K562 (cell line): ENCODE measurements around the gene KIF18B.

ENCODE experiments used
- MXI1 ChIP-seq: IDR thresholded peaks from 2 replicates; pipeline ENCODE4 v1.6.1; 2011; ENCODE audit warnings: low read depth, mild to moderate bottlenecking, improper control_type of control experiment, low read length
- NFIC ChIP-seq: fragments of 450-650 bp; IDR thresholded peaks from 2 replicates; pipeline ENCODE4 v1.6.1; 2017; ENCODE audit warnings: mild to moderate bottlenecking, inconsistent platforms
- PTBP1 ChIP-seq: fragments of 200-400 bp; formaldehyde crosslinking; IDR thresholded peaks from 2 replicates; pipeline ENCODE4 v1.6.1; 2017; ENCODE audit warnings: low read depth, low read length
- RB1 ChIP-seq: fragments of 450-650 bp; IDR thresholded peaks from 2 replicates; pipeline ENCODE4 v1.6.1; 2017; ENCODE audit warnings: low read depth, mild to moderate bottlenecking
- RBFOX2 ChIP-seq: fragments of 200-400 bp; formaldehyde crosslinking; IDR thresholded peaks from 2 replicates; pipeline ENCODE4 v1.6.1; 2017; ENCODE audit warnings: low read depth, mild to moderate bottlenecking, low read length, moderate library complexity
- TF ChIP-seq, protein P1 (sequence below), 3 experiments: fragments of 200-800 bp in 1 of 3; fragments of 250-450 bp in 1 of 3; fragments of 450-650 bp in 1 of 3; sonication (Bioruptor Pico) in 1 of 3; sonication (Bioruptor generic) in 1 of 3; formaldehyde crosslinking in 1 of 3; IDR thresholded peaks; 2 replicates each; pipeline versions ENCODE4 v1.6.1 to v1.8.0; 2016 to 2022; ENCODE audit warnings: mild to moderate bottlenecking in 2 of 3, missing genetic modification characterization in 2 of 3, missing compliant biosample characterization in 1 of 3, moderate library complexity in 1 of 3
- TF ChIP-seq, protein P2 (sequence below), 3 experiments: IDR thresholded peaks in 2 of 3; conservative IDR thresholded peaks in 1 of 3; 2 replicates each; pipeline ENCODE4 v1.5.1; 2011 to 2012; ENCODE audit warnings: low read length in 3 of 3, mild to moderate bottlenecking in 3 of 3, control low read depth in 2 of 3, improper control_type of control experiment in 1 of 3, inconsistent platforms in 1 of 3, low read depth in 1 of 3, mixed read lengths in 1 of 3, moderate library complexity in 1 of 3; ENCODE audit not compliant: insufficient read depth in 2 of 3
- TF ChIP-seq, protein P3 (sequence below): fragments of 450-650 bp; IDR thresholded peaks from 2 replicates; pipeline ENCODE4 v1.6.1; 2016; ENCODE audit warnings: low read depth

DNA sequence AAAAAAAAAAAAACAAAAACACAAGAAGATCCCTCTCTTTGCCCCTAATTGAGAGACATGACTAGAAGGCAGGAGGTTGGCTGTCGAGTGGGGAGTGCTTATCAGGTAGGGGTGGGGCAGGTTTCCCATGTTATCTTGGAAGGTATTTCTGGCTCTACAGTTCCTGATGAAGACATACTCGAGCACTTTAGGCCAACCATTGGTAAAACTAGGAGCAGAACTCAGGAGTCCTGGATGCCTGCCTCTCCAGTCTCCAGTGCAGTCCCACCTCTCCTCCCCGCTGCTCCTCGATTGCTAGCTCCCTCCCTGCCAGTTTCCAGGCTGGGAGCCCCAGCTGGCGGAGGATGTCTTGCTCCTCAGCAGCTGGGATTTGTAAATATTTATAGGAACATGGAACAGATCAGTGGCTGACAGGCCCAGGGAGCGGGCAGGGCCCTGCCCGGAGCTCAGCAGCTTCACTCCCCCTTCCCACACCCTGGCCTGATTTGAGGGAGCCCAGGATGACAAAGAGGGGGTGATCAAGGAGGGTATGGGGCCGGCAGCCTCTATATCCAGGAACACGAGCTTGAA, 31.9 kb upstream of the KIF18B start:
- TF ChIP-seq RB1 = no peak
- TF ChIP-seq NFIC = no peak
- TF ChIP-seq PTBP1 = no peak
- TF ChIP-seq, protein P1, sequence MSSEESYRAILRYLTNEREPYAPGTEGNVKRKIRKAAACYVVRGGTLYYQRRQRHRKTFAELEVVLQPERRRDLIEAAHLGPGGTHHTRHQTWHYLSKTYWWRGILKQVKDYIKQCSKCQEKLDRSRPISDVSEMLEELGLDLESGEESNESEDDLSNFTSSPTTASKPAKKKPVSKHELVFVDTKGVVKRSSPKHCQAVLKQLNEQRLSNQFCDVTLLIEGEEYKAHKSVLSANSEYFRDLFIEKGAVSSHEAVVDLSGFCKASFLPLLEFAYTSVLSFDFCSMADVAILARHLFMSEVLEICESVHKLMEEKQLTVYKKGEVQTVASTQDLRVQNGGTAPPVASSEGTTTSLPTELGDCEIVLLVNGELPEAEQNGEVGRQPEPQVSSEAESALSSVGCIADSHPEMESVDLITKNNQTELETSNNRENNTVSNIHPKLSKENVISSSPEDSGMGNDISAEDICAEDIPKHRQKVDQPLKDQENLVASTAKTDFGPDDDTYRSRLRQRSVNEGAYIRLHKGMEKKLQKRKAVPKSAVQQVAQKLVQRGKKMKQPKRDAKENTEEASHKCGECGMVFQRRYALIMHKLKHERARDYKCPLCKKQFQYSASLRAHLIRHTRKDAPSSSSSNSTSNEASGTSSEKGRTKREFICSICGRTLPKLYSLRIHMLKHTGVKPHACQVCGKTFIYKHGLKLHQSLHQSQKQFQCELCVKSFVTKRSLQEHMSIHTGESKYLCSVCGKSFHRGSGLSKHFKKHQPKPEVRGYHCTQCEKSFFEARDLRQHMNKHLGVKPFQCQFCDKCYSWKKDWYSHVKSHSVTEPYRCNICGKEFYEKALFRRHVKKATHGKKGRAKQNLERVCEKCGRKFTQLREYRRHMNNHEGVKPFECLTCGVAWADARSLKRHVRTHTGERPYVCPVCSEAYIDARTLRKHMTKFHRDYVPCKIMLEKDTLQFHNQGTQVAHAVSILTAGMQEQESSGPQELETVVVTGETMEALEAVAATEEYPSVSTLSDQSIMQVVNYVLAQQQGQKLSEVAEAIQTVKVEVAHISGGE (CRISPR knock-in tag; IDR thresholded peaks at IDR 0.05) = no peak
- TF ChIP-seq, protein P2, sequence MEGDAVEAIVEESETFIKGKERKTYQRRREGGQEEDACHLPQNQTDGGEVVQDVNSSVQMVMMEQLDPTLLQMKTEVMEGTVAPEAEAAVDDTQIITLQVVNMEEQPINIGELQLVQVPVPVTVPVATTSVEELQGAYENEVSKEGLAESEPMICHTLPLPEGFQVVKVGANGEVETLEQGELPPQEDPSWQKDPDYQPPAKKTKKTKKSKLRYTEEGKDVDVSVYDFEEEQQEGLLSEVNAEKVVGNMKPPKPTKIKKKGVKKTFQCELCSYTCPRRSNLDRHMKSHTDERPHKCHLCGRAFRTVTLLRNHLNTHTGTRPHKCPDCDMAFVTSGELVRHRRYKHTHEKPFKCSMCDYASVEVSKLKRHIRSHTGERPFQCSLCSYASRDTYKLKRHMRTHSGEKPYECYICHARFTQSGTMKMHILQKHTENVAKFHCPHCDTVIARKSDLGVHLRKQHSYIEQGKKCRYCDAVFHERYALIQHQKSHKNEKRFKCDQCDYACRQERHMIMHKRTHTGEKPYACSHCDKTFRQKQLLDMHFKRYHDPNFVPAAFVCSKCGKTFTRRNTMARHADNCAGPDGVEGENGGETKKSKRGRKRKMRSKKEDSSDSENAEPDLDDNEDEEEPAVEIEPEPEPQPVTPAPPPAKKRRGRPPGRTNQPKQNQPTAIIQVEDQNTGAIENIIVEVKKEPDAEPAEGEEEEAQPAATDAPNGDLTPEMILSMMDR (IDR thresholded peaks at IDR 0.05 in 2 of 3, conservative IDR thresholded peaks at IDR 0.05 in 1 of 3; ENCODE audit: insufficient read depth in 2 of 3, low read depth in 1 of 3, low read length in 3 of 3) = no peak
- no peak for TF ChIP-seq MXI1
- TF ChIP-seq, protein P3, sequence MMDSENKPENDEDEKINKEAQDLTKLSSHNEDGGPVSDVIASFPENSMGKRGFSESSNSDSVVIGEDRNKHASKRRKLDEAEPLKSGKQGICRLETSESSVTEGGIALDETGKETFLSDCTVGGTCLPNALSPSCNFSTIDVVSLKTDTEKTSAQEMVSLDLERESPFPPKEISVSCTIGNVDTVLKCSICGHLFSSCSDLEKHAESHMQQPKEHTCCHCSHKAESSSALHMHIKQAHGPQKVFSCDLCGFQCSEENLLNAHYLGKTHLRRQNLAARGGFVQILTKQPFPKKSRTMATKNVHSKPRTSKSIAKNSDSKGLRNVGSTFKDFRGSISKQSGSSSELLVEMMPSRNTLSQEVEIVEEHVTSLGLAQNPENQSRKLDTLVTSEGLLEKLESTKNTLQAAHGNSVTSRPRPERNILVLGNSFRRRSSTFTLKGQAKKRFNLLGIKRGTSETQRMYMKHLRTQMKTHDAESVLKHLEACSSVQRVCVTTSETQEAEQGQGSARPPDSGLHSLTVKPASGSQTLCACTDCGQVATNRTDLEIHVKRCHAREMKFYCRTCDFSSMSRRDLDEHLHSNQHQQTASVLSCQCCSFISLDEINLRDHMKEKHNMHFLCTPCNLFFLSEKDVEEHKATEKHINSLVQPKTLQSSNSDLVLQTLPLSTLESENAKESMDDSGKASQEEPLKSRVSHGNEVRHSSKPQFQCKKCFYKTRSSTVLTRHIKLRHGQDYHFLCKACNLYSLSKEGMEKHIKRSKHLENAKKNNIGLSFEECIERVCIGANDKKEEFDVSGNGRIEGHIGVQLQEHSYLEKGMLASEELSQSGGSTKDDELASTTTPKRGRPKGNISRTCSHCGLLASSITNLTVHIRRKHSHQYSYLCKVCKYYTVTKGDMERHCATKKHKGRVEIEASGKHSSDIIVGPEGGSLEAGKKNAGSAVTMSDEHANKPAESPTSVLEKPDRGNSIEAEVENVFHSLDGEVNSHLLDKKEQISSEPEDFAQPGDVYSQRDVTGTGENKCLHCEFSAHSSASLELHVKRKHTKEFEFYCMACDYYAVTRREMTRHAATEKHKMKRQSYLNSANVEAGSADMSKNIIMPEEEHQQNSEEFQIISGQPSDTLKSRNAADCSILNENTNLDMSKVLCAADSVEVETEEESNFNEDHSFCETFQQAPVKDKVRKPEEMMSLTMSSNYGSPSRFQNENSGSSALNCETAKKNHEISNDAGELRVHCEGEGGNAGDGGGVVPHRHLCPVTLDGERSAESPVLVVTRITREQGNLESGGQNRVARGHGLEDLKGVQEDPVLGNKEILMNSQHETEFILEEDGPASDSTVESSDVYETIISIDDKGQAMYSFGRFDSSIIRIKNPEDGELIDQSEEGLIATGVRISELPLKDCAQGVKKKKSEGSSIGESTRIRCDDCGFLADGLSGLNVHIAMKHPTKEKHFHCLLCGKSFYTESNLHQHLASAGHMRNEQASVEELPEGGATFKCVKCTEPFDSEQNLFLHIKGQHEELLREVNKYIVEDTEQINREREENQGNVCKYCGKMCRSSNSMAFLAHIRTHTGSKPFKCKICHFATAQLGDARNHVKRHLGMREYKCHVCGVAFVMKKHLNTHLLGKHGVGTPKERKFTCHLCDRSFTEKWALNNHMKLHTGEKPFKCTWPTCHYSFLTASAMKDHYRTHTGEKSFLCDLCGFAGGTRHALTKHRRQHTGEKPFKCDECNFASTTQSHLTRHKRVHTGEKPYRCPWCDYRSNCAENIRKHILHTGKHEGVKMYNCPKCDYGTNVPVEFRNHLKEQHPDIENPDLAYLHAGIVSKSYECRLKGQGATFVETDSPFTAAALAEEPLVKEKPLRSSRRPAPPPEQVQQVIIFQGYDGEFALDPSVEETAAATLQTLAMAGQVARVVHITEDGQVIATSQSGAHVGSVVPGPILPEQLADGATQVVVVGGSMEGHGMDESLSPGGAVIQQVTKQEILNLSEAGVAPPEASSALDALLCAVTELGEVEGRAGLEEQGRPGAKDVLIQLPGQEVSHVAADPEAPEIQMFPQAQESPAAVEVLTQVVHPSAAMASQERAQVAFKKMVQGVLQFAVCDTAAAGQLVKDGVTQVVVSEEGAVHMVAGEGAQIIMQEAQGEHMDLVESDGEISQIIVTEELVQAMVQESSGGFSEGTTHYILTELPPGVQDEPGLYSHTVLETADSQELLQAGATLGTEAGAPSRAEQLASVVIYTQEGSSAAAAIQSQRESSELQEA = no peak
- TF ChIP-seq RBFOX2 = no peak
